GM18499 (cell line): ENCODE measurements around the gene C16orf54.
"Not testable (repeated sequence)": the region's sequence is repeated elsewhere in the genome, so short reads cannot be mapped to it uniquely, and the experiment has no call there.

Source experiments
- ATAC-seq: cut with Tn5 transposase; IDR thresholded peaks from one replicate; pipeline ENCODE4 v1.9.1; 2021; ENCODE audit warnings: moderate number of reproducible peaks; ENCODE audit not compliant: insufficient read depth, unreplicated experiment

C16orf54 gene

GRCh38 chr16:29770250-29770929 is 24.6 kb upstream of the C16orf54 start:
- ATAC-seq, result no peak

DNA sequence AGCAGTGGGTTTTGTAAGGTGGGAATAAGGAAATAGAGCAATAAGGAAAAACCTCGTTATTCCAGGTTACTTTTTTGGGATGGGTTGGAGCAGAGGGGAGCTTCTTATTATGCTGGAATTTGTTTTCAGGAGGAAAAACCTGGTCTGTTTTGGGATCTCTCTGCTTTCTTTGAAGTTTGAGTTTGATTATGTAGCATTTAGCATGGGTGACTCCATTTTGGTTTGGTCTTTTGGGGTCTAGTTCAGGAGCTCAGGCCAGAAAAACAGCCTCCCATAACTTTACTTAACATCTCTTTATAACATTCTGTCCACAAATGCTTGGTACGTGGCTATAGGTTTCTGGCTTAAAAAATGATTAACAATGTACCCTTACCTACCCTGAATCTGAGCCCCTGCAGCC is 23.7 kb upstream of the C16orf54 start:
- ATAC-seq, result no peak

GRCh38 chr16:29767062-29767461 is 21.3 kb upstream of the C16orf54 start:
- no peak for ATAC-seq

DNA sequence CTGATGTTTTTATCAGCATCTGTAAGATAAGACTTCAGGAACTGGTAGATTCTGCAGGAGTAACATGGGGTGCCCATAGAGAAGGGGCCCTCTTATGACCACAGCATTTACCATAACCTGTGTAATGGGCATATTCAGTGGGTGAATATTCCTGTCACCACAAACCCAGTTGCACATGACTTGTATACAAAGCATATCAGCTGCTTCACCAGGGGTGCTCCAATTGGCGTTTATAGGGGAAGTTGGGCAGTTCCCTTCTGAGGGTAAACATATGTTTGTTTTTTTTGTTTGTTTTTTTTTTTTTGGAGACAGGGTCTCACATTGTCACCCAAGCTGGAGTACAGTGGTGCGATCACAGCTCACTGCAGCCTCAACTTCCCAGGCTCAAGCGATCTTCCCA is 20.8 kb upstream of the C16orf54 start:
- no peak for ATAC-seq

GRCh38 chr16:29765167-29766032 is 19.6 kb upstream of the C16orf54 start:
- no peak for ATAC-seq

DNA sequence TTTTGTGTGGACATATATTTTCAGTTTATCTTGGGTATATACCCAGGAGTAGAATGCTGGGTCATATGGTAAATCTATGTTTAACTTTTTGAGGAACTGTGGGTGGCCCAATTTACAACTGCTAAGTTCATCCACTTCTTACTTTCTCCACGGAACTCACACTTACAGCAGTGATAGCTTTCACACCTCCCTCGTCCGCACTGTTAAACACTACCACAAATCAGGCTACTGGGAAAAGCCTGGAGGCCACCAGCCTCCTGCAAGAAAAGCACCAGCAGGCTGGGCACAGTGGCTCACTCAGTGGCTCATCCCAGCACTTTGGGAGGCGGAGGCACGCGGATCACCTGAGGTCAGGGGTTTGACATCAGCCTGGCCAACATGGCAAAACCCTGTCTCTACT is 17.5 kb upstream of the C16orf54 start:
- no peak for ATAC-seq

DNA sequence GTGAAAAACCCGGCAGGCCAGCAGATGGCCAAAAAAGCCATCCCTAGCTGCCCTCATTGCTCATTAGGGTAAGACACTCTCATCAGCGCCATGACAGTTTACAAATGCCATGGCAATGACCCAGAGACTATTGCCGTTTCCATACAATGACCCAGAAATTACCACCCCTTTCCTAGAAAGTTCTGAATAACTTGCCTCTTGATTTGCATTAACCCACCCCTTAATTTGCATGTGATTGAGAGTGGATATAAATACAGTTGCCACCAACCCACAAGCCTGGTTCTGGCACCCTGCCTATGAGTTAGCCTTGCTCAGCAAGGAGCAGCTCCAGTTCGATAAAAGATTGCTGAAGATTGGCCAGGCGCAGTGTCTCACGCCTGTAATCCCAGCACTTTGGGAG is 16.1 kb upstream of the C16orf54 start:
- no peak for ATAC-seq

GRCh38 chr16:29761280-29761651 is 15.5 kb upstream of the C16orf54 start:
- ATAC-seq, result not testable (repeated sequence)

GRCh38 chr16:29760567-29761279 is 14.9 kb upstream of the C16orf54 start:
- ATAC-seq, result no peak

DNA sequence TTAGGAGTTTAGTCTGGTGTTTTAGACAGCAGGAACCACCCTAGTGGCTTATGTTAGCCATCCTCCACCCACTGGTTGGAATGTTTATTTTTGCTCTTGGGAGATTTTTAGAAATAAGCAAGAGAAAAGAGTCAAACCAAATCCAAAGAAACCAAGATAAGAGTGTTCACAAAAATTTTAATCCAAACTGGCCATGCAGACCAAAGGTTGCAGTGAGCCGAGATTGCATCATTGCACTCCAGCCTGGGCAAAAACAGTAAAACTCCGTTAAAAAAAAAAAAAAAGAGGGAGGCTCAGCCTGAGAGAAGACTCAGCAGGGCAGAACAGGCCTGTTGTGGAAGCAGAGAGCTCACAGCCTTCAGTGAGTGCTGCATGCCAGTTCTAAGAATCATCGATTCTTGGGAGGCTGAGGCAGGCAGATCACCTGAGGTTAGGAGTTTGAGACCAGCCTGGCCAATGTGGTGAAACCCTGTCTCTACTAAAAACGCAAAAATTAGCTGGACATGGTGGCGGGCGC is 12.2 kb upstream of the C16orf54 start:
- ATAC-seq, result no peak

DNA sequence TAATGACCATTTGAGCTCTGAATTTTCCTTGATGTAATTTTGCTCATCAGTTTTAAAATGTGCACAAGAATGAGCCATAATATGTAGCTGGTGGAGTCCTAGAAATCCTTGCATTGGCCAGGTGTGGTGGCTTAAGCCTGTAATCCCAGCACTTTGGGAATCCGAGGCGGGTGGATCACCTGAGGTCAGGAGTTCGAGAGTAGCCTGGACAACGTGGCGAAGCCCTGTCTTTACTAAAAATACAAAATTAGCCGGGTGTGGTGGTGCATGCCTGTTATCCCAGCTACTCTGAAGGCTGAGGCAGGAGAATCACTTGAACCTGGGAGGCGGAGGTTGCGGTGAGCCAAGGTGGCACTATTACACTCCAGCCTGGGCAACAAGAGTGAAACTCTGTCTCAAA is 11.3 kb upstream of the C16orf54 start:
- ATAC-seq, result not testable (repeated sequence)

DNA sequence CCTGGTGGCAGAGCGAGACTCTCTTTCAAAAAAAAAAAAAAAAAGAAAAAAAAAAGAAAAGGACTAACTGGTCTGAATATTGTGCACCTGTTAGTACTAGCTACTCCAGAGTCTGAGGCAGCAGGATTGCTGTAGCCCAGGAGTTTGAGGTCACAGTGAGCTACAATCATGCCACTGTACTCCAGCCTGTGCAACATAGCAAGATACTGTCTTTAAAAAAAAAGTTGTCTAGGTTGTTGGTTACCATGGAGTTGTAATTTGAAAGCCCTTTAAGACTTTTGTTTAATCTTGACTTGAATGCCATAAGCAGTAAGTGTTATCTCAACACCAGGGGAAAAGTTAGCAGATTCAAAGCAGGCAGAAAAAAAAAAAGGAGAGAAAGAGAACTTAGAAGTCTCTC is 10.9 kb upstream of the C16orf54 start:
- ATAC-seq, result no peak

DNA sequence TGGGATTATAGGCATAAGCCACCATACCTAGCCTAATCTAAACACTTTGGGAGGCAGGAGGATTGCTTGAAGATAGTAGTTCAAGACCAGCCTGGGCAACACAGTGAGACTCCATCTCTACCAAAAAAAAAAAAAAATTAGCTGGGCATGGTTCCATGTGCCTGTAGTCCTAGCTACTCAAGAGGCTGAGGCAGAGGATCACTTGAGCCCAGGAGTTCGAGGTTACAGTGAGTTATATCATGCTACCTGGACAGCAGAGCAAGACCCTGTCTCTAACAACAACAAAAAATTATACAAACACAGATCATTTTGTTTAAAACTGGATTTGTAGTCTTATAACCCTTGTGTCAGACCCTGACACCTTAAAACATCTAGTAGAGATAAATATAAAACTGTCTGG is 7.7 kb upstream of the C16orf54 start:
- no peak for ATAC-seq

GRCh38 chr16:29748760-29749149 is 3.0 kb upstream of the C16orf54 start:
- ATAC-seq, result not testable (repeated sequence)

DNA sequence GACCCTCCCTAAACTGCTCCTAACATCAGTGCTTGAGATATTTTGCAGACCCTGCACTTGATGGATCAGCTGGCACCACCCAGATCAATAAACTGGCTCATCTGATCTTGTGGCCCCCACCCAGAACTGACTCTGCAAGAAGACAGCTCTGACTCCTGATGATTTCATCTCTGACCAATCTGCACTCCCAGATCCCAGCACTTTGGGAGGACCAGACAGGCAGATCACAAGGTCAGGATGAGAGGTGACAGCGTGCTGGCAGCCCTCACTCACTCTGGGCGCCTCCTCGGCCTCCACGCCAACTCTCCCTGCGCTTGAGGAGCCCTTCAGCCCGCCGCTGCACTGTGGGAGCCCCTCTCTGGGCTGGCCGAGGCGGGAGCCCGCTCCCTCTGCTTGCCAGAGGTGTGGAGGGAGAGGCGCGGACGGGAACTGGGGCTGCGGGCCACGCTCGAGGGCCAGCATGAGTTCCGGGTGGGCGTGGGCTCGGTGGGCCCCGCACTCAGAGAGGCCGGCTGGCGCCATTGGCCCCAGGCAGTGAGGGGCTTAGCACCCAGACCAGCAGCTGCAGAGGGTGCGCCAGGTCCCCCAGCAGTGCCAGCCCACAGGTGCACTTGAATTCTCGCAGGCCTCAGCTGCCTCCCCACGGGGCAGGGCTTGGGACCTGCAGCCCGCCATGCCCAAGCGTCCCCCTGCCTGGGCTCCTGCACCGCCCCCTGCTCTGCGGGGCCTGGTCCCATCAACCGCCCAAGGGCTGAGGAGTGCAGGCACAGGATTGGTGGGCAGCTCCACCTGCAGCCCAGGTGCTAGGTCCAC is 2.4 kb upstream of the C16orf54 start:
- no peak for ATAC-seq

- ATAC-seq, result not testable (repeated sequence)
These were observed 728 bp upstream of the C16orf54 start for GRCh38 chr16:29746518-29746917.

- ATAC-seq, result no peak
These were observed 503 bp downstream of the C16orf54 start for GRCh38 chr16:29745121-29745852.

GRCh38 chr16:29744541-29745101 is 1.2 kb downstream of the C16orf54 start:
- no peak for ATAC-seq
